Superior temporal gyrus (tissue), 1 donor: ENCODE data around the gene SDC4.

ENCODE experiments used
- DNase-seq: peaks from one replicate; pipeline ENCODE4 v3.0.0-alpha.2; 2016; ENCODE audit errors: extremely low spot score

SDC4 gene

GRCh38 chr20:45343532-45344167 is 4.6 kb downstream of the SDC4 start:
- DNase-seq = no peak

GRCh38 chr20:45342855-45343531 is 5.2 kb downstream of the SDC4 start:
- no peak for DNase-seq

GRCh38 chr20:45341939-45342854 is 6.0 kb downstream of the SDC4 start:
- peak; percentile 56 for DNase-seq

- DNase-seq = no peak
Observed at GRCh38 chr20:45341579-45341938, 6.7 kb downstream of the SDC4 start.

- no peak for DNase-seq
Observed at GRCh38 chr20:45340951-45341350, 7.3 kb downstream of the SDC4 start.

GRCh38 chr20:45340236-45340847 is 7.9 kb downstream of the SDC4 start:
- DNase-seq = no peak

GRCh38 chr20:45339799-45340198 is 8.4 kb downstream of the SDC4 start:
- no peak for DNase-seq

GRCh38 chr20:45339084-45339483 is 9.1 kb downstream of the SDC4 start:
- DNase-seq = no peak

GRCh38 chr20:45338121-45339030 is 9.8 kb downstream of the SDC4 start:
- no peak for DNase-seq

- DNase-seq = no peak
Observed at GRCh38 chr20:45337367-45338120, 10.7 kb downstream of the SDC4 start.

GRCh38 chr20:45336530-45337366 is 11.5 kb downstream of the SDC4 start:
- DNase-seq = no peak

- DNase-seq = no peak
Observed at GRCh38 chr20:45330476-45330875, 17.7 kb downstream of the SDC4 start.

GRCh38 chr20:45329497-45330319 is 18.5 kb downstream of the SDC4 start:
- DNase-seq = no peak

- DNase-seq = no peak
Observed at GRCh38 chr20:45328451-45328850, 19.8 kb downstream of the SDC4 start.

- DNase-seq = no peak
Observed at GRCh38 chr20:45325371-45325770, 22.9 kb downstream of the SDC4 start.

- DNase-seq = no peak
Observed at GRCh38 chr20:45323731-45324130, 24.5 kb downstream of the SDC4 start.

GRCh38 chr20:45322952-45323383 is 25.3 kb downstream of the SDC4 start:
- DNase-seq = peak; percentile 89

- DNase-seq = no peak
Observed at GRCh38 chr20:45320948-45321595, 27.2 kb downstream of the SDC4 start.
